Mesenchymal stem cell (in vitro differentiated cells and primary cell): ENCODE measurements around the gene ZNF836.

ENCODE experiments used
- DNase-seq: peaks from one replicate; pipeline ENCODE4 v3.0.0-alpha.2; 2013
- H2AFZ ChIP-seq: one replicate; pipeline ENCODE4 v1.6.1; 2013; ENCODE audit warnings: low read depth, mild to moderate bottlenecking, control low read depth, inconsistent platforms, low read length, moderate library complexity
- H2AK5ac ChIP-seq: 2 replicates; pipeline ENCODE4 v1.6.1; 2013; ENCODE audit warnings: low read length, moderate library complexity, mild to moderate bottlenecking, inconsistent platforms; ENCODE audit not compliant: severe bottlenecking
- H2BK120ac ChIP-seq: one replicate; pipeline ENCODE4 v1.6.1; 2013; ENCODE audit warnings: low read depth, mild to moderate bottlenecking, inconsistent platforms, low read length, moderate library complexity
- H2BK12ac ChIP-seq, 2 experiments: one replicate each; pipeline ENCODE4 v1.6.1; 2013; ENCODE audit warnings: inconsistent platforms in 2 of 2, low read length in 2 of 2, mild to moderate bottlenecking in 2 of 2, moderate library complexity in 2 of 2, control low read depth in 1 of 2
- H2BK15ac ChIP-seq: one replicate; pipeline ENCODE4 v1.6.1; 2013; ENCODE audit warnings: mild to moderate bottlenecking, low read depth, inconsistent platforms; ENCODE audit not compliant: poor library complexity, severe bottlenecking
- H2BK5ac ChIP-seq: 2 replicates; pipeline ENCODE4 v1.6.1; 2013; ENCODE audit warnings: low read depth, mild to moderate bottlenecking, low read length, control low read depth, inconsistent platforms; ENCODE audit not compliant: poor library complexity, severe bottlenecking
- H3K14ac ChIP-seq, 2 experiments: one replicate each; pipeline ENCODE4 v1.6.1; 2013; ENCODE audit warnings: inconsistent platforms in 2 of 2, low read length in 2 of 2, control low read depth in 1 of 2, mild to moderate bottlenecking in 1 of 2, moderate library complexity in 1 of 2
- H3K18ac ChIP-seq, 2 experiments: one replicate each; pipeline ENCODE4 v1.6.1; 2013; ENCODE audit warnings: inconsistent platforms in 2 of 2, low read length in 2 of 2, control low read depth in 1 of 2, low read depth in 1 of 2, mild to moderate bottlenecking in 1 of 2
- H3K23ac ChIP-seq, 2 experiments: one replicate each; pipeline ENCODE4 v1.6.1; 2013; ENCODE audit warnings: inconsistent platforms in 2 of 2, low read length in 2 of 2, mild to moderate bottlenecking in 2 of 2, moderate library complexity in 2 of 2, control low read depth in 1 of 2
- H3K27ac ChIP-seq: 2 replicates; pipeline ENCODE4 v1.5.1; 2013; ENCODE audit warnings: mild to moderate bottlenecking, moderate library complexity, low read length, control low read depth, inconsistent platforms; ENCODE audit not compliant: poor library complexity, severe bottlenecking
- H3K27me3 ChIP-seq, 2 experiments: 2 replicates each; pipeline versions ENCODE4 v1.6.1 to v1.7.0; 2013; ENCODE audit warnings: low read length in 2 of 2, mild to moderate bottlenecking in 2 of 2, moderate library complexity in 2 of 2, control low read depth in 1 of 2, inconsistent platforms in 1 of 2; ENCODE audit not compliant: control insufficient read depth in 1 of 2, insufficient read depth in 1 of 2
- H3K36me3 ChIP-seq, 2 experiments: 2 replicates each; pipeline versions ENCODE4 v1.6.1 to v1.7.0; 2013; ENCODE audit warnings: low read length in 2 of 2, control low read depth in 1 of 2, inconsistent platforms in 1 of 2, low read depth in 1 of 2, mild to moderate bottlenecking in 1 of 2; ENCODE audit not compliant: insufficient read depth in 2 of 2, control insufficient read depth in 1 of 2
- H3K4ac ChIP-seq, 2 experiments: one replicate each; pipeline ENCODE4 v1.6.1; 2013; ENCODE audit warnings: inconsistent platforms in 2 of 2, low read length in 2 of 2, mild to moderate bottlenecking in 2 of 2, moderate library complexity in 2 of 2, control low read depth in 1 of 2, low read depth in 1 of 2
- H3K4me1 ChIP-seq: 2 replicates; pipeline ENCODE4 v1.6.1; 2013; ENCODE audit warnings: low read depth, low read length, control low read depth; ENCODE audit not compliant: control insufficient read depth, insufficient read depth
- H3K4me2 ChIP-seq: 2 replicates; pipeline ENCODE4 v1.6.1; 2013; ENCODE audit warnings: low read length, mild to moderate bottlenecking, inconsistent platforms; ENCODE audit not compliant: poor library complexity, severe bottlenecking
- H3K4me3 ChIP-seq, 2 experiments: 2 replicates each; pipeline versions ENCODE4 v1.5.1 to v1.7.0; 2013; ENCODE audit warnings: low read length in 2 of 2, mild to moderate bottlenecking in 2 of 2, control low read depth in 1 of 2, low read depth in 1 of 2; ENCODE audit not compliant: insufficient read depth in 1 of 2
- H3K79me1 ChIP-seq: replicated peaks from 2 replicates; pipeline ENCODE4 v1.6.1; 2013; ENCODE audit warnings: mild to moderate bottlenecking, control low read depth, low read length, inconsistent platforms; ENCODE audit not compliant: poor library complexity, severe bottlenecking
- H3K9ac ChIP-seq: 2 replicates; pipeline ENCODE4 v1.7.0; 2013; ENCODE audit warnings: mild to moderate bottlenecking, low read length, moderate library complexity
- H3K9me3 ChIP-seq: 2 replicates; pipeline ENCODE4 v1.7.0; 2013; ENCODE audit warnings: mild to moderate bottlenecking, low read length; ENCODE audit not compliant: control insufficient read depth
- H4K8ac ChIP-seq: one replicate; pipeline ENCODE4 v1.6.1; 2013; ENCODE audit warnings: inconsistent platforms, mild to moderate bottlenecking, low read length, moderate library complexity
- H4K91ac ChIP-seq: one replicate; pipeline ENCODE4 v1.6.1; 2013; ENCODE audit warnings: mild to moderate bottlenecking, low read length, inconsistent platforms
- WGBS: methylation state at CpG from one replicate; pipeline ENCODE4 v1.1.7; 2013; ENCODE audit warnings: mixed read lengths; 5-methylcytosine and 5-hydroxymethylcytosine counted together

Gene ZNF836

DNA sequence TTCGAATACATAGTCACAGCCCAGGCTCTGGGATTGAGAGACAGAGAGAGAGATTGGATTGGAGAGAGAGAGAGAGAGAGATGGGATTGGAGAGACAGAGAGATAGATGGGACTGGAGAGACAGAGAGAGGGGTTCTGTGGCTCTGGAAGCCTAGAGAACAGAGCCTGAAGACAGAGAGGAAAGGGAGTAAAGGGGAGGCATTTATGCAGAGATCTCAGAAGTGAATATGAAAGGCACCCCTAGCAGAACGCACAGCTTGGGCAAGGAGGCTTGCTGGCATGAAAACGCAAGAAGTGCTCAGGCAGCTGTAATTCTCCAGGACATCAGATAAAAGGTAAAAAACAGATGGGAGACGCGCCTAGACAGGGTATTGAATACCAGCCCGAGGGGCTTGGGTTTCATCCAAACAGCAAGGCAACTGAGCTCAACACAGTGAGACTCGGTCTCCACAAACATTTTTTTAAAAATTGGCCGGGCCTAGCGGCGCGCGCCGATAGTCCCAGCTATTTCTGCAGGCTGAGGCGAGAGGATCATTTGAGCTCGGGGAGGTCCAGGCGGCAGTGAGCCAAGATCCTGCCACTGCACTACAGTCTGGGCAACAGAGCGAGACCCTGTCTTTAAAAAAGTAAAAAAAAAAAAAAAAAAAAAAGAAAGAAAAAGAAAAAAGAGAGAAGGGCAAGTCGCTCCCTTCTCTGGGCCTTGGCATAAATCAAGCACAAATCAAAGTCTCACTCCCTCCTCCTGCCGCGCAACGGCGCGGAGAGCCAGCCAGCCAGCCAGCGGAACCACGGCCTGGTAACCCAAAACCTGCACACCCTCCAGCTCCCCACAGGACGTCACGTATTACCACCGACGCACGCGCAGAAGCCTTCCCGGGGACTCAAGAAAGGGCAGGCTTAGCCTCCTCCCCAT, 17.7 kb upstream of the ZNF836 start:
- Histone ChIP-seq H2AK5ac (no peak overlapping the region), H2BK15ac (no peak overlapping the region), H3K27me3 (no peaks in the 10 kb centered on the region), H2BK120ac (no peak overlapping the region), H3K18ac (peak overlapping the region; percentile 6 to 73), H2AFZ (no peak overlapping the region), H3K79me1 (no peaks in the 10 kb centered on the region), H3K4me2 (peak overlapping the region; percentile 60), H3K4me3 (peak overlapping the region in 1 of 2 experiments; percentile 80), H3K27ac (peak overlapping the region; percentile 93), H4K8ac (peak overlapping the region; percentile 79), H3K36me3 (peaks cover 9 to 11% of the 10 kb centered on the region in 2 experiments), H3K14ac (no peak overlapping the region), H3K9me3 (no peaks in the 10 kb centered on the region), H4K91ac (no peak overlapping the region), H3K9ac (peak overlapping the region; percentile 90), H2BK12ac (peak overlapping the region in 1 of 2 experiments; percentile 21), H2BK5ac (peak overlapping the region; percentile 53), H3K23ac (peak overlapping the region in 1 of 2 experiments; percentile 23), H3K4me1 (peaks cover 5% of the 10 kb centered on the region), H3K4ac (peak overlapping the region in 1 of 2 experiments; percentile 36)
- no peak for DNase-seq
- 8% methylated on average over 31 of the region's 32 CpGs for WGBS

DNA sequence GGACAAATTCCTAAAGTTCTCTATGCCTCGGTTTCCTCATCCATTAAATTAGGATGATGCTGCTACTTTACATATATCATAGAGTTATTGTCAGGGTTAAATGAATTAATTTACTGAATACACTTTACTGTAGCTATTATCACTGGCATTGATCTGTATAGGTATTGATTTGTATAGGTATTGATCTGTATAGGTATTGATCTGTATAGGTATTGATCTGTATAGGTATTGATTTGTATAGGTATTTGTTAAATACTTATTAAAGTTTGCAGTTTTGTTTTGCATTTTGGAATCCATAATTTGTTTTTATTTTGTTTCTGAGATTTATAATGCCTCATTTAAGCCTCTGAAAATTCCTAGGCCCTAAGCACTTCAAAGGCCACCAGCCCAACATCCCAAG, 16.0 kb upstream of the ZNF836 start:
- Histone ChIP-seq H2BK120ac (no peak overlapping the region), H3K14ac (no peak overlapping the region), H2AFZ (no peak overlapping the region), H3K4ac (no peak overlapping the region), H3K4me1 (peaks cover 2% of the 10 kb centered on the region), H3K4me2 (no peak overlapping the region), H3K4me3 (no peak overlapping the region), H3K23ac (no peak overlapping the region), H3K27me3 (no peaks in the 10 kb centered on the region), H3K79me1 (no peaks in the 10 kb centered on the region), H3K36me3 (peaks cover 0 to 1% of the 10 kb centered on the region in 2 experiments), H3K9ac (no peak overlapping the region), H2BK5ac (no peak overlapping the region), H3K9me3 (no peaks in the 10 kb centered on the region), H3K27ac (no peak overlapping the region), H3K18ac (no peak overlapping the region), H4K91ac (no peak overlapping the region), H2BK12ac (no peak overlapping the region), H2AK5ac (no peak overlapping the region), H4K8ac (no peak overlapping the region), H2BK15ac (no peak overlapping the region)
- no peak for DNase-seq
- no CpG with 5 or more reads among the region's 1 CpG for WGBS

DNA sequence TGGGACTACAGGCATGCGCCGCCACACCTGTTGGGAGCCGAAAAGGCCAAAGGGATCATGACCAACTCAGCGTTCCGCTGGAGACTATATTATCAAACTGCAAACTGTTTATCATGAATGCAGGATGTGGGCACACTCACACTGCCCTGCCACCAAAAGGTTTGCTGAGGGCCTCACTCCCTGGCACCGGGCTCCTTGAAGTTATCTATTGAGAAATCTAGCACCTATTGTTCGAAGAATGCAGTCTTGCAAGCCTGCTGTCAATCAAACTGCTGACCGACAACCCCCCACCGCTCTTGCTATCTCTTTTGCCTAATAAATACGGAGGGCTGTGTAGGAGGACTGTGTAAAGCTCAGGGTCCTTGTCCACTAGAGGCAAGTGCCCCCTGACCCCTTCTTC, 5.2 kb upstream of the ZNF836 start:
- no peak overlapping the region for H2BK5ac ChIP-seq
- H3K4ac ChIP-seq = no peak overlapping the region
- no peak overlapping the region for H4K91ac ChIP-seq
- no peaks in the 10 kb centered on the region for H3K9me3 ChIP-seq
- H3K18ac ChIP-seq = no peak overlapping the region
- no peak overlapping the region for H3K4me2 ChIP-seq
- H3K9ac ChIP-seq = no peak overlapping the region
- no peak overlapping the region for H2AFZ ChIP-seq
- H3K23ac ChIP-seq = no peak overlapping the region
- no peak for DNase-seq
- H3K36me3 ChIP-seq = no peaks in the 10 kb centered on the region
- H3K27me3 ChIP-seq = no peaks in the 10 kb centered on the region
- no peak overlapping the region for H2BK12ac ChIP-seq
- 68% methylated on average over 10 of the region's 10 CpGs for WGBS
- no peak overlapping the region for H4K8ac ChIP-seq
- no peak overlapping the region for H2BK15ac ChIP-seq
- no peak overlapping the region for H3K27ac ChIP-seq
- no peaks in the 10 kb centered on the region for H3K79me1 ChIP-seq
- no peak overlapping the region for H3K4me3 ChIP-seq
- no peak overlapping the region for H2BK120ac ChIP-seq
- no peak overlapping the region for H2AK5ac ChIP-seq
- H3K4me1 ChIP-seq = peaks cover 1% of the 10 kb centered on the region
- no peak overlapping the region for H3K14ac ChIP-seq

DNA sequence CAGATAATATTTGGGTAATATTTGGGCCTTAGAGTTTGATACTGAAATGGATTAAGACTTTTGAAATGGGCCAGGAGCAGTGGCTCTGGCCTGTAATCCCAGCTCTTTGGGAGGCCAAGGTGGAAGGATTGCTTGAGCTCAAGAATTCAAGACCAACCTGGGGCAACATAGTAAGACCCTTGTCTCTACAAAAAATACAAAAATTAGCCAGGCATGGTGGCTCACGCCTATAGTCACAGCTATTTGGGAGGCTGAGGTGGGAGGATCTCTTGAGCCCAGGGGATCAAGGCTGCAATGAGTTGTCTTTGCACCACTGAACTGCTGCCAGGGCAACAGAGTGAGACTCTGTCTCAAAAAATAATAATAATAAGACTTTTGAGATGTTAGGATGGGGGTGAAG, 926 bp upstream of the ZNF836 start:
- H2BK120ac ChIP-seq = no peak overlapping the region
- no peak overlapping the region for H2BK12ac ChIP-seq
- H3K9ac ChIP-seq = peak overlapping the region; percentile 98
- H3K23ac ChIP-seq = no peak overlapping the region
- H2BK15ac ChIP-seq = no peak overlapping the region
- H3K18ac ChIP-seq = no peak overlapping the region
- peak overlapping the region; percentile 33 for H2AK5ac ChIP-seq
- H2BK5ac ChIP-seq = no peak overlapping the region
- H3K79me1 ChIP-seq = peaks cover 9% of the 10 kb centered on the region
- DNase-seq = no peak
- peaks cover 1% of the 10 kb centered on the region for H3K4me1 ChIP-seq
- no peak overlapping the region for H4K8ac ChIP-seq
- H3K27ac ChIP-seq = no peak overlapping the region
- H3K4me2 ChIP-seq = no peak overlapping the region
- H3K14ac ChIP-seq = no peak overlapping the region
- no peak overlapping the region for H2AFZ ChIP-seq
- peaks cover 13 to 17% of the 10 kb centered on the region in 2 experiments for H3K36me3 ChIP-seq
- no peaks in the 10 kb centered on the region for H3K27me3 ChIP-seq
- no peak overlapping the region for H3K4ac ChIP-seq
- H4K91ac ChIP-seq = no peak overlapping the region
- peaks cover 8% of the 10 kb centered on the region for H3K9me3 ChIP-seq
- H3K4me3 ChIP-seq = peak overlapping the region in 1 of 2 experiments; percentile 100
- 100% methylated on average over 1 of the region's 1 CpG for WGBS
